HEK293 (cell line): Measurements from ENCODE around the gene INKA1.

Source experiments
- TF ChIP-seq, protein P1 (sequence below): fragments of 450-650 bp; formaldehyde crosslinking; IDR thresholded peaks from 2 replicates; pipeline ENCODE4 v1.5.1; 2016; ENCODE audit warnings: missing biosample characterization, missing genetic modification characterization
- TF ChIP-seq, protein P2 (sequence below): fragments of 450-650 bp; formaldehyde crosslinking; conservative IDR thresholded peaks from 2 replicates; pipeline ENCODE4 v1.5.1; 2016; ENCODE audit warnings: low read depth, missing biosample characterization, missing genetic modification characterization
- TF ChIP-seq, protein P3 (sequence below): fragments of 450-650 bp; IDR thresholded peaks from 2 replicates; pipeline ENCODE4 v1.5.1; 2018; ENCODE audit warnings: missing biosample characterization, mild to moderate bottlenecking, missing genetic modification characterization

DNA sequence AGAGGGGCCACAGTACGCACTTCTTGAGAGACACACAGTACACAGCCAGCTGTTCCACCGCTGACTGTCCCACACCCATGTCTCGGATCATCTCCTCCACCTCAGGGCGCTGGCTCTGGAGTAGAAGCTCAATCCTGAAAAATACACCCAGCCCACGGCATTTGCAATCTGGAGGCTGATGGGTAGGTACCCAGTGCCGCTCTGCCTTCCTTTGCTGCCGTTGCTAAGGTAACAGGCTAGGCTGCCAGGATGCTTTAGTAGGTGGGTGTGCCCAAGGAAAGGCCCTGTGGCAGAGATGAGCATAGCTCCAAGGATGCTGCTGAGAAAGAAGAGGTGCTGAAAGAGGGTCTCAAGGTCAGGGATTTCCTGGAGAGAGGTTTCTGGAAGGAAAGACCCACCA lies 38.7 kb downstream of the INKA1 start:
- TF ChIP-seq, protein P1, sequence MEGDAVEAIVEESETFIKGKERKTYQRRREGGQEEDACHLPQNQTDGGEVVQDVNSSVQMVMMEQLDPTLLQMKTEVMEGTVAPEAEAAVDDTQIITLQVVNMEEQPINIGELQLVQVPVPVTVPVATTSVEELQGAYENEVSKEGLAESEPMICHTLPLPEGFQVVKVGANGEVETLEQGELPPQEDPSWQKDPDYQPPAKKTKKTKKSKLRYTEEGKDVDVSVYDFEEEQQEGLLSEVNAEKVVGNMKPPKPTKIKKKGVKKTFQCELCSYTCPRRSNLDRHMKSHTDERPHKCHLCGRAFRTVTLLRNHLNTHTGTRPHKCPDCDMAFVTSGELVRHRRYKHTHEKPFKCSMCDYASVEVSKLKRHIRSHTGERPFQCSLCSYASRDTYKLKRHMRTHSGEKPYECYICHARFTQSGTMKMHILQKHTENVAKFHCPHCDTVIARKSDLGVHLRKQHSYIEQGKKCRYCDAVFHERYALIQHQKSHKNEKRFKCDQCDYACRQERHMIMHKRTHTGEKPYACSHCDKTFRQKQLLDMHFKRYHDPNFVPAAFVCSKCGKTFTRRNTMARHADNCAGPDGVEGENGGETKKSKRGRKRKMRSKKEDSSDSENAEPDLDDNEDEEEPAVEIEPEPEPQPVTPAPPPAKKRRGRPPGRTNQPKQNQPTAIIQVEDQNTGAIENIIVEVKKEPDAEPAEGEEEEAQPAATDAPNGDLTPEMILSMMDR (tag by site-specific recombination): no peak
- TF ChIP-seq, protein P2, sequence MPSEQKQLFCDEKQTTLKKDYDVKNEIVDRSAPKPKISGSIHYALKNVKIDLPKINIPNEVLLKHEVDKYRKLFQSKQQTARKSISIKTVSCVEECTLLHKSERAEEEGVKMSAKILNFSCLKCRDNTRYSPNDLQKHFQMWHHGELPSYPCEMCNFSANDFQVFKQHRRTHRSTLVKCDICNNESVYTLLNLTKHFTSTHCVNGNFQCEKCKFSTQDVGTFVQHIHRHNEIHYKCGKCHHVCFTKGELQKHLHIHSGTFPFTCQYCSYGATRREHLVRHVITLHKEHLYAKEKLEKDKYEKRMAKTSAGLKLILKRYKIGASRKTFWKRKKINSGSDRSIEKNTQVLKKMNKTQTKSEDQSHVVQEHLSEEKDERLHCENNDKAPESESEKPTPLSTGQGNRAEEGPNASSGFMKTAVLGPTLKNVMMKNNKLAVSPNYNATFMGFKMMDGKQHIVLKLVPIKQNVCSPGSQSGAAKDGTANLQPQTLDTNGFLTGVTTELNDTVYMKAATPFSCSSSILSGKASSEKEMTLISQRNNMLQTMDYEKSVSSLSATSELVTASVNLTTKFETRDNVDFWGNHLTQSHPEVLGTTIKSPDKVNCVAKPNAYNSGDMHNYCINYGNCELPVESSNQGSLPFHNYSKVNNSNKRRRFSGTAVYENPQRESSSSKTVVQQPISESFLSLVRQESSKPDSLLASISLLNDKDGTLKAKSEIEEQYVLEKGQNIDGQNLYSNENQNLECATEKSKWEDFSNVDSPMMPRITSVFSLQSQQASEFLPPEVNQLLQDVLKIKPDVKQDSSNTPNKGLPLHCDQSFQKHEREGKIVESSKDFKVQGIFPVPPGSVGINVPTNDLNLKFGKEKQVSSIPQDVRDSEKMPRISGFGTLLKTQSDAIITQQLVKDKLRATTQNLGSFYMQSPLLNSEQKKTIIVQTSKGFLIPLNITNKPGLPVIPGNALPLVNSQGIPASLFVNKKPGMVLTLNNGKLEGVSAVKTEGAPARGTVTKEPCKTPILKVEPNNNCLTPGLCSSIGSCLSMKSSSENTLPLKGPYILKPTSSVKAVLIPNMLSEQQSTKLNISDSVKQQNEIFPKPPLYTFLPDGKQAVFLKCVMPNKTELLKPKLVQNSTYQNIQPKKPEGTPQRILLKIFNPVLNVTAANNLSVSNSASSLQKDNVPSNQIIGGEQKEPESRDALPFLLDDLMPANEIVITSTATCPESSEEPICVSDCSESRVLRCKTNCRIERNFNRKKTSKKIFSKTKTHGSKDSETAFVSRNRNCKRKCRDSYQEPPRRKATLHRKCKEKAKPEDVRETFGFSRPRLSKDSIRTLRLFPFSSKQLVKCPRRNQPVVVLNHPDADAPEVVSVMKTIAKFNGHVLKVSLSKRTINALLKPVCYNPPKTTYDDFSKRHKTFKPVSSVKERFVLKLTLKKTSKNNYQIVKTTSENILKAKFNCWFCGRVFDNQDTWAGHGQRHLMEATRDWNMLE (tag by site-specific recombination): no peak
- TF ChIP-seq, protein P3, sequence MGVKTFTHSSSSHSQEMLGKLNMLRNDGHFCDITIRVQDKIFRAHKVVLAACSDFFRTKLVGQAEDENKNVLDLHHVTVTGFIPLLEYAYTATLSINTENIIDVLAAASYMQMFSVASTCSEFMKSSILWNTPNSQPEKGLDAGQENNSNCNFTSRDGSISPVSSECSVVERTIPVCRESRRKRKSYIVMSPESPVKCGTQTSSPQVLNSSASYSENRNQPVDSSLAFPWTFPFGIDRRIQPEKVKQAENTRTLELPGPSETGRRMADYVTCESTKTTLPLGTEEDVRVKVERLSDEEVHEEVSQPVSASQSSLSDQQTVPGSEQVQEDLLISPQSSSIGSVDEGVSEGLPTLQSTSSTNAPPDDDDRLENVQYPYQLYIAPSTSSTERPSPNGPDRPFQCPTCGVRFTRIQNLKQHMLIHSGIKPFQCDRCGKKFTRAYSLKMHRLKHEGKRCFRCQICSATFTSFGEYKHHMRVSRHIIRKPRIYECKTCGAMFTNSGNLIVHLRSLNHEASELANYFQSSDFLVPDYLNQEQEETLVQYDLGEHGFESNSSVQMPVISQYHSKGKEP: no peak
